NCI-H1092 treated with DMSO at 0.1 percent for 48 hours (cell line): Measurements from ENCODE around the gene DMP1.
"Not testable (repeated sequence)": the region's sequence is repeated elsewhere in the genome, so short reads cannot be mapped to it uniquely, and the experiment has no call there.

Source experiments
- DNase-seq: peaks from one replicate; lab custom pipeline; 2025; lab: John Stamatoyannopoulos, UW

Gene DMP1

DNA sequence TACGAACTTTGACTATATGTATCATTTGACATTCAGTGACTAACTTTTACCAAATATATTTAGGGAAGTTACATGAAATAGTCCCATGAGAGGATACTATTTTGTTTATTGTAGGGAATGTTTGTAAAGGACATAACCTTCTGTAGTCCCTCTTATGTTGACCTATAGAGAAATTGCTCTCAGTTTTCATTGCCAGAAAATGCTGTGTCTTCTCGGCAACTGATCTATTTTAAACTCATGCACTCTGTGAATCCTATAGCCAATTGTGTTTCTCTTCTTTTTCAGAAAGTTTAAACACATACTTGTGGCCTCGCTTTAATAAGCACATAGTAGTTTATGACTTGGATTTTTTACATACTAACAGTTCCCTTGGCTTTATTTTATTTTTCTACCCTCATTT, 38.2 kb downstream of the DMP1 start:
- no peak for DNase-seq

DNA sequence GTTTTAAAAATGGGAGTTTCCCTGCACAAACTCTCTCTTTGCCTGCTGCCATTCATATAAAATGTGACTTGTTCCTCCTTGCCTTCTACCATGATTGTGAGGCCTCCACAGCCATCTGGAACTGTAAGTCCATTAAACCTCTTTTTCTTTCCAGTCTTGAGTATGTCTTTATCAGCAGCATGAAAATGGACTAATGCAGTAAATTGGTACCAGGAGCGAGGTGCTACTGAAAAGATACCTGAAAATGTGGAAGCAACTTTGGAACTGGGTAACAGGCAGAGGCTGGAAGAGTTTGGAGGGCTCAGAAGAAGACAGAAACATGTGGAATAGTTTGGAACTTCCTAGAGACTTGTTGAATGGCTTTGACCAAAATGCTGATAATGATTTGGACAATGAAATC, 40.9 kb downstream of the DMP1 start:
- not testable (repeated sequence) for DNase-seq

DNA sequence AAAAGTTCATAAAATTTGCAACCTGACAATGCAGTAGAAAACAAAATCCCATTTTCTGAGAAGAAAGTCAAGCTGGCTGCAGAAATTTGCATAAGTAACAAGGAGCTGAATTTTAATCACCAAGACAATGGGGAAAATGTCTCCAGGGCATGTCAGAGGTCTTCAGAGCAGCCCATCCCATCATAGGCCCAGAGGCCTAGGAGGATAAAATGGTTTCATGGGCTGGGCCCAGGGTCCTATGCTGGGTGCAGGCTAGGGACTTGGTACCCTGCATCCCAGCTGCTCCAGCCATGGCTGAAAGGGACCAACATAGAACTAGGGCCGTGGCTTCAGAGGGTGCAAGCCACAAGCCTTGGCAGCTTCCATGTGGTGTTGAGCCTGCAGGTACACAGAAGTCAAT, 42.0 kb downstream of the DMP1 start:
- DNase-seq = not testable (repeated sequence)

DNA sequence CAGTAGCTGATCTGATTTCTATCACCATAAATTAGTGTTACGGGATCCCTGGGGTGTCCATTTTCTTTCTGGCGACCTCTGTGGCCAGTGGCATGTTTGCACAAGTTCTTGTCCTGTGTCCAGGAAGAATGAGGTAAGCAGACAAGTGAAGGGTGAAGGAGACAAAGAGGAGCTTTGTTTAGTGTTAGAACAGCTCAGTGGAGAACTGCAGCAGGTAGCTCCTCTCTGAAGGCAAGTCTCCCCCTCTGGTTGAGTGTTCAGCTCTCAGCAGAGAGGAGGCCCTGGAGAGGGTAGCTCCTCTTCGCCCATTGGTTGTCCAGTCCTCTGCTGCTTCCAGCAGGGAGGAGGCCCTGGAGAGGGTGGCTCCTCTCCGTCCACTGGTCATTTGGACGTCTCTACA, 47.2 kb downstream of the DMP1 start:
- DNase-seq = no peak

DNA sequence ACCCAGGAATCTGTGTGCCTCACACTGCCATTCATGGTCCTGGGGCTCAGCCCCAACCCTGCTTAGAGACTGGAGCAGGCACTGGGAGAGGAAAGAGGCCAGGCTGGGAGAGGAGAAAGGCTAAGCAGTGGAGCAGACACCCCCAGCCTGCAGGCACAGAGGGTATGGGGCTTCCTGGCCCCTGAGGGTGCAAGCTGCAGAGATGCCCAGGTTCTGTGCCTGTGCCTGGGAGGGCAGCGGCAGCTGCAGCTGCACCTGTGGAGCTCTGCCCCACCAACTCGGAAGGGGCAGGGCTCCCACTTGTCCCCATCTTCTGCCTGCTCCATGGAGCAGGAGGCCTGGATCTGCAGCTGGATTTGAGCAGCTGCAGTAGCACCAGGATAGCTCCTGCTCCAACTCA, 47.9 kb downstream of the DMP1 start:
- DNase-seq = no peak

DNA sequence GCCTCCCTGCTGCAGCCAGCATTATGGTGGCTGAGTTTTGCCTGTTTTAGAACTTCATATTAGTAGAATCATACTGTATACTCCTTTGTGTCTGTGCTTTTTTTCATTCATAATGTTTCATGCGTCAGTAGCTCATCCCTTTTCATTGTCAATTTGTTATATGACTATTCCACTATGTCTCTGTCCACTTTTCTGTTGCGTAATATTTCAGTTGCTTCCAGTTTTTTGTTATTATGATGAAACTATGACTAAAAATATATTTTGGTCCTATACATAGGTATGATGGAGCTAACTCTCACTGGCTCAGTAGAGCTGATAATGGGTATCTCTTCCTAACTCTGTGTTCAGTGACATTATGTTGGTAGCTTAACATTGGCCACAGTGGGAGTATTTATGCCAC, 48.3 kb downstream of the DMP1 start:
- DNase-seq = no peak

DNA sequence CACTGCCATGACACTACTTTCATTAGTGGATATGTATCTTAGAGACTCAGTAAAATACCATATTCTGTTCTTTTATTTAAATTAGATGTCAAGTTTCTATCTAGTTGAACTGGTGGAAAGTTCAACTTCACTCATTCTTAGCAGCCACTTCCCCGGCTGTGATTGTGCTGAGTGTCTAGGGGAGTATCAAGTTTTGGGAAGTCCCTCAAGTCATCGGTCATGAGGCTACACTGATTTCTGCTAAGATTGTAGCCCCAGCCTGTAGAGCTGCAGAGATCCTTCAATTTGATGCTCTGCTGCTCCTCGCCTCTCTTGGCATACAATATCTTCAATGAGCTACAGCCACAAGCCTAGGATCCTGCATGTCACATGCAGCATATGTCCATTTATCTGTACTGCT, 53.9 kb downstream of the DMP1 start:
- no peak for DNase-seq

DNA sequence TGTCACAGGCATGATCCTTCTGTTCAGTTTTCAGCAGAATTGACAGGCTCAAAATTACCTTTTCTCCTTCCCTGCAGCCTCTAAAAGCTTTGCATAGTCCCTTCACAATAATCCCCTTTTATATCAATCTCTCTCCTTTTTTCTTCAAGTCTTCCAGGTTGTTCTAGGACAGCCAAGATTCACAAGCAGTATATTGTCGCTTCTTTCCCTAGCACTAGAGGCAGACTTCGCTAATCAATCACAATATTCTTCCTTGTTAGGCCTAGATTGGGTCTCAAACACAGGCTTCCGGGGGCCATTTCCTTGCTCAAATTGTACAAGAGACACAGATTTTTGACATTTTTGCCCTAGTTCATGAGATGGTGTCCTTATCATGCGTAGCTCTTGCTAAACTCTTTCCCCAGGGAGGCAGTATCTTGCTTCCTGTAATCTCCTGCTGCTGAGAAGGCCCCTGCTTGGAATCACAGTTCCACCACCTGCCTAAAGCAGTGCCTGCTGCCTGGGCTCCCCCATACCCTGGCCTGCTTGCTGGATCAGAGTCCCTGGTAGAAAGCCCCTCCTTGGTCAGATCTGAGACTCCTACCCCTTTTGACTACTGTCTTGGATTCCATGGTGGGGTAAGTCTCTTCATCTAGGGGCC, 57.3 kb downstream of the DMP1 start:
- DNase-seq = no peak
